ENCODE data around the gene CFAP73.
A peak's percentile ranks its signal among the peaks of the same experiment; 100 is the strongest.

The CFAP73 gene

DNA sequence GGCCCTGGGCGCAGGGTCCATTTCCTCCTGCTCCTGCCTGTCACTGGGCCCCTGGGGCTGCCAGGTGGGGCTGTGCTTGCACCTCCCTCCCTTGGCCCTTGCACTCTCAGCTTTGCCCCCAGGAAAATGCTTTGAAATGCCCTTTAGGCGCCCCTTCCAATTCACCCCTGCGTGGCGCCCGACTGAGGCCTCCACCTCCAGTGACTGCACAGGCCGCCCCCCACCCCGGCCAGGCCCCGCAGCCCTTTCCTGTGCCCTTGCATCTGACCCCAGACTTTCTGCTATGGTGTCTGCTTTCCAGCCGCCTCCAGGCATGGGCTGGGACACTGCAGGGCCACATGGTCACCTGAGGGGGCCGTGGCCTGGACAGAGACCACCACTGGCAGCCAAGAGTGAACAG is 18.3 kb downstream of the CFAP73 start:
- DNase-seq = no peak

GRCh38 chr12:113169697-113170096 is 20.2 kb downstream of the CFAP73 start:
- DNase-seq = no peak

DNA sequence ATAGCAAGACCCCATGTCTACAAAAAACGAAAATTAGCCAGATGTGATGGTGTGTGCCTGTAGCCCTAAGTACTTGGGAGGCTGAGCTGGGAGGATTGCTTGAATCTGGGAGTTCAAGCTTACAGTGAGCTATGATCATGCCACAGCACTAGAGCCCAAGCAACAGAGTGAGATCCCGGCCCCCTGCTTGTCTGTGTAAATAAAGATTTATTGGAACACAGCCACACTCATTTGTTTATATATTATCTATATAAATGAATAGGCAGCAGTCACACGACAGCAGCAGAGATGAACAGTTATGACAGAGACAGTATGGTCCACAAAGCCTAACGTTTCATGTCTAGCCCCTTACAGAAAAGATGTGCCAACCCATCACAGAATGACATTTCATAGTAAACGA is 20.9 kb downstream of the CFAP73 start:
- DNase-seq = no peak

- no peak for DNase-seq
Observed at GRCh38 chr12:113170926-113171325, 21.4 kb downstream of the CFAP73 start.

DNA sequence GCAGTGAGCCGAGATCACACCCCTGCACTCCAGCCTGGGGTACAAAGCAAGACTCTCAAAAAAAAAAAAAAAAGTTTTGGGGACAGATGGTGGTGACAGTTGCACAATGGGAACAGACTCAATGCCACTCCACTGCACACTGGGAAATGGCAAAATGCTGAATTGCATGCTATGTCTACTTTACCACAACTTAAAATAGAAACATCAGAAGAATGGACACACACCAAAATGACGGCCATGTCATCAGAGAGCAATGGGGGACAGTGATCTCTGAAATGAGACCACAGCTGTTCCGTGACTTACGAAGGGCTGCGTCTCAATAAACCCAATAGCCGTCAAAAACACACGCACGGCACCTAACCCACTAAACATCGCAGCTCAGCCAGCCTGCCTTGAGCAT is 22.0 kb downstream of the CFAP73 start:
- no peak for DNase-seq

DNA sequence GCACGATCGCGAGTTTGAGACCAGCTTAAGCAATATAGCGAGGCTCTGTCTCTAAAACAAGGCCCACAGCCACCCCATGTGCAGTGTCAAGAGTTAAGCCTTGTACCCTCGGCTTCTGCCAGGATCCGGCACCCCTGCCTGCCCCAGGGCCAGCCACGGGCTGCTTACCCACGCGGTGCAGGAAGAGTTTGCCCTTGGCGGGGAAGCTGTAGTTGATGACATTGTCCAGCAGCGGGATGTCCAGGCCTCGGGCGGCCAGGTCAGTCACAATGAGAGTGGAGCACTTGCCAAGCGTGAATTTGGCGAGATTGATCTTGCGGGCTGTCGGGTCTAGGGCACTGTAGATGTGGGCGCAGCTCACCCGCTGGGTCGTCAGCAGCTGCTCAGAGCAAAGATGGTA is 22.7 kb downstream of the CFAP73 start:
- DNase-seq = no peak

DNA sequence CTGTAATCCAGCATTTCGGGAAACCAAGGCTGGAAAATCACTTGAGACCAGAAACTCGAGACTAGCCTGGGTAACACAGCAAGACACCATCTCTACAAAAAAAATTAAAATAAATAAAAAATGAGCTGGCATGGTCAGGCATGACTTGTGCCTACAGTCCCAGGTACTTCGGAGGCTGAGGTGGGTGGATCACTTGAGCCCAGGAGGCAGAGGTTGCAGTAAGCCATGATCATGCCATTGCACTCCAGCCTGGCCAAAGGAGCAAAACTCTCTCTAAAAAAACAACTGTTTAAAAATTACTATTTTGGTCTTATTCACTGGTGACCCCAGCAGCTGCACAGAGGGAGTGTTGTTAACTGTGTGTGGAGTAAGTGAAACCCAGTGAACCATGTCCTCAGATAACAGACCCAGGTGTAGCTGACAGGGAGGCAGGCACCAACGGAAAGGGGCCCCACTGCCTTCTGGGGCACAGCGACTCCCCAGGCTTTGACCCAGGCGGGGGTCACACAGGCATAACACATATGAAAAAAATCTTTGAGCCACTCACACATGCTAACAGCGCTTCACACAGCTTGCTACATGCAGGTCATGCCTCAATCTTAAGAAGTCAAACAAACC is 23.7 kb downstream of the CFAP73 start:
- no peak for DNase-seq

DNA sequence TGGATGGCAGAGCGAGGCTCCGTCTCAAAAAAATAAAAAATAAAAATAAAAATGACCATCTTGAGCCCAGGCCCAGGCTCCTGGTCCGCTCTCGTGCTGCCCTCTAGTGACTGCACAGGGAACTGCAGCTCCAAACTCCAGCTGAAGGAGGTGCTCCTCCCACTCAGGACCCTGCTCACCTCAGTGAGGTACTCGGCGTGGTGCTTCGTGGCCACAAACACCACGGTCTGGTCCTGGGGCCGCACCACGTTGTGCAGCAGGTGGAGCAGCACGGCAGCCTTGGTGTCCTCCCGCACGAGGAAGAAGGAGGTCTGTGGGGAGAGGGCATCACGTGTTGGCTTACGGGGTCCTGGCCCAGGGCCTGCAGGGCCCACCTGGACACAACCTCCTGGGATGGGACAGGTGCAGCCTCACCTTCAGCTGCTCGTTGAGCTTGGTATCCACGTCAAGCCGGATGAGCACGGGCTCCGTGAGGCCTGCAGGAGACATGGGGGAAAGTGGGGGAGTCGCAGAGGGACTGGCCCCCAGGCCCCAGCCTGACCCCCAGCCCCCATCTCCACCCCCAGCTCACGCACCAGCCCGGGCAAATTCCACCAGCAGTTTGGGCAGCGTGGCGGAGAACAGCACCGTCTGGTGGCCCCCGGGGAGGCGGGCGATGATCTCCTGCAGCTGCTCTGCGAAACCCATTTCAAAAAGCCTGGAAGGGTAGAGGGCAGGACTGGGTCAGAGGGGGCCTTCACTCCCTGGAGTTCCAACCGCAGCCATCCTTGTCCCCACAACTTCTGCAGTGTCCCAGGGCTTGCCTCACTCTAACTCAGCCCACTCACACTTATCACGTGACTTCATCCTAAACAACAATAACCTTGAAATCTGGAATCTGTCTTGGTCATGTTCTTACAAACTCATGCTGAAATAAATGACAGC is 25.2 kb downstream of the CFAP73 start:
- DNase-seq = peak; percentile 40

DNA sequence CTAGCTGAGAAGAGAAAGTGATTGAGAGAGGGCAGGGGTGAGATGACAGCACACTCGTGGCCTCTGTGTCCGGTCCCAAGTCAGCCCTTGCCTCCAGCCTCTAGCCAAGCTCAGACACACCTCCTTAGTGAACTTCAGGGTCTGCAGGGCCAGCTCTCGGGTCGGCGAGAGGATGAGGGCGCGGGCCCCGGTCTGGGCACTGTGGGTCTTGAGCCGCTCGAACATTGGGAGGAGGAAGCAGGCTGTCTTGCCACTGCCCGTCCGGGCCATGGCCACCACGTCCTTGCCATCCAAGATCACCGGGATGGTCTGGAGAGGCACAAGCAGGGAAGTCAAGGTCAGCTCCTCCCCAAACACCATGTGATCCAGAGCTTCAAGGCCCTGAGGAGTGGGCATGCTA is 29.5 kb downstream of the CFAP73 start:
- no peak for DNase-seq

GRCh38 chr12:113180333-113180732 is 30.8 kb downstream of the CFAP73 start:
- DNase-seq = no peak

DNA sequence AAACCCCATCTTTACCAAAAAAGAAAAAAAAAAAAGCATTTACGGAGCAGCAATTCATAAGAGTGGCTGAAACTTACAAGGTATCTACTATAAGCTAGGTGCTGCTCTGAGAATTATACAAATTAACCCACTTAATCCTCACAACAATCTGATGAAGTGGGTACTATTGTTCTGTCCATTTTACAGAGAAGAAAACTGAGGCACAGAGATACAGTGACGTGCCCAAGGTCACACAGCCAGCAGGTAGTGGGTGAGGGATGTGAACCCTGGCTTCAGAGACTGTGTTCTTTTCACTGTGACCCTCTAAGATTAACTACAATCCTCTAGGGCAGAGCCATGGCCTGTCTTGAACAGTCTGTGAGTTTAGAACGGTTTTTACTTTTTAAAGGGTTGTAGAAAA is 32.5 kb downstream of the CFAP73 start:
- DNase-seq = no peak

GRCh38 chr12:113183030-113183589 is 33.6 kb downstream of the CFAP73 start:
- no peak for DNase-seq

DNA sequence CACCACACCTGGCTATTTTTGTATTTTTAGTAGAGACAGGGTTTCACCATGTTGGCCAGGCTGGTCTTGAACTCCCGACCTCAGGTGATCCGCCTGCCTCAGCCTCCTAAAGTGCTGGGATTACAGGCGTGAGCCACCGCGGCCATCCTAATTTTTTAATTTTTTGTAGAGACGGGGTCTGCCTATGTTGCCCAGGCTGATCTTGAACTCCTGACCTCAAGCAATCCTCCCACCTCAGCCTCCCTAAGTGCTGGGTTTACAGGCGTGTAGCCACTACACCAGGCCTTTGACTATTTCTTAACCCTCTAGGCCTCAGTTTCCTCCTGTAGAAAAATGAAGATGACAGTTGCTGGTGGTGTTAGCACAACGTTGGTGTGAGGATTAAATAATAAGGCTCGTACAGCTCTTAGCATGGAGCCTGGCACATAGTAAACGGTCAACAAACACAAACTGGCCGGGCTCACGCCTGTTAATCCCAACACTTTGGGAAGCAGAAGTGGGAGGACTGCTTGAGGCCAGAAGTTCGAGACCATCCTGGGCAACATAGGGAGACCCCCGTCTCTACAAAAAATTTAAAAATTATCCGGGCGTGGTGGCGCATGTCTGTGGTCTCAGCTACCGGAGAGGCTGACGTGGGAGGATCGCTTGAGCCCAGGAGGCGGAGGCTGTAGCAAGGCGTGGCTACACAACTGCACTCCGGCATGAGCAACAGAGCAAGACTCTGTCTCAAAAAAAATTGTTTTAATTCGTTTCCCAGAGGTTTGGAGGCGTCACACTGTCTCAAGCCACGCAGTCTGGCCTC is 34.8 kb downstream of the CFAP73 start:
- DNase-seq = peak in 1 of 2 experiments; percentile 30

DNA sequence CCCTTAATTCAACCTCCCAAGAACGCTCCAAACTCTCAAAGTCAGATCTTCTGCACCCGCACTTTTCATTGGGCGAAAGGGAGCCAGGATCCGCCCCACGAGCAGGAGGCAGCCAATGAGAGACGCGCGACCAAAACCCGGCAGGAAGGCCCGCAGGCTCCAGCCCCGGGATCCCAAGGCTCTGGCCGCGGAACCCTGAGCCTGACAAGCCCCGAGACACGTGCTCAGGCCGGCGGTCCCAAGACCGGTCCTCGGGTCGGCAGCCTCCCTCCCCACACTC is 35.3 kb downstream of the CFAP73 start:
- DNase-seq = peak; percentile 68 to 78

GRCh38 chr12:113185180-113186032 is 35.9 kb downstream of the CFAP73 start, which contains the start of the genes DDX54 and RITA1:
Gene DDX54 (minus strand): TSS chr12:113185478. CDS start chr12:113185451, 27 bp downstream.
Gene RITA1 (plus strand): TSS chr12:113185721. CDS start chr12:113186747, 1,026 bp downstream.
- DNase-seq = peak; percentile 67 to 78

GRCh38 chr12:113186033-113186365 is 36.5 kb downstream of the CFAP73 start:
- DNase-seq = peak; percentile 9 to 39

- DNase-seq = no peak
Observed at GRCh38 chr12:113186666-113187325, 37.3 kb downstream of the CFAP73 start.

DNA sequence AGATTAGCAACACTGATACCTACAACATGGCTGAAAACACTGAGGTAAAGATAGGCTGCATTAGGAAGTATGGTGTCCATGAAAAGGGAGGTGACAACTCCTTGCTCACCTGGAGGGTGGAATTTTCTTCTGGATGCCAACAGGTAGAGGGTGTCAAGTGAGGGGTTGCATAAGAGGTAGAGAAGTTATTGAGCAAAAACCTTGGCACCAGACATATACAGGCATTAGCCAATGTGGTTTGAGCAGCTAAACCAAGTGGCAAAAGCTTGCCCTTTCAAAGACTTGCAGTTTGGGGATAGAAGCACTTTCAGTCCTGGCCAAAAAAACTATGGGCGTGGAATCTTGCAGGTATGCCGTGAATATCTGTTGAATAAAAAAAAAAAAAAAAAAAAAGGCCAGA is 39.8 kb downstream of the CFAP73 start:
- DNase-seq = no peak

DNA sequence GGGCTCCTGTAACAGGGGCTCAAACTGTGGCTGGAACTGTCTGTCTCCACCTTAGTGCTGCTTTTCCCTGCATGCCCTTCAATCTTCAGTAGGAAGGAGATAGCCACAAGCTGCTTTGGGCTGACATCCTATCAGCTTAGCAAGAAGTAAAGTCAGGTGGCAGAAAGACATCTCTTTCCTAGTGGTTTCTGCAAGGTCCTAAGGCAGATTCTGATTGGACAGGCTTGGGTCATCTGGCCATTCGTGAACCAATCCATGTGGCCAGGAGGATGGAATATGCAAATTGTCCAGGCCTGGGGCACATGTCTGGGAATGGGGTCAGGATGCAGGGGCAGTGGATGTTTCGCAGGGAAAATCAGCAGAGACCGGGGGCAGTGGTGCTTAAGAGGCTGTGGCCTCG is 41.2 kb downstream of the CFAP73 start:
- DNase-seq = peak in 1 of 2 experiments; percentile 15

DNA sequence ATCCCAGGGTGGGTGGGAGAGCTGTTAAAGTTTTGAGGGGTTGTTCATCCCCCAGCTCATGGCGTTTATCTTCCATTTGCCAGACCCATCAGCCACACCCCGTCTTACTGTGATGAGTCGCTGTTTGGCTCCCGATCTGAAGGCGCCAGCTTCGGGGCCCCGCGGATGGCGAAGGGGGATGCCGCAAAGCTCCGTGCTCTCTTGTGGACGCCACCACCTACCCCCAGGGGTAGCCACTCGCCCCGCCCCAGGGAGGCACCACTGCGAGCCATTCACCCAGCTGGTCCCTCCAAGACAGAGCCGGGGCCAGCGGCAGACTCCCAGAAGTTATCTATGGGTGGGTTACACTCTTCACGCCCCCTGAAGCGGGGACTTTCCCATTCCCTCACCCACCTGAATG is 41.7 kb downstream of the CFAP73 start:
- DNase-seq = no peak

- DNase-seq = no peak
Observed at GRCh38 chr12:113194971-113195391, 45.5 kb downstream of the CFAP73 start.

DNA sequence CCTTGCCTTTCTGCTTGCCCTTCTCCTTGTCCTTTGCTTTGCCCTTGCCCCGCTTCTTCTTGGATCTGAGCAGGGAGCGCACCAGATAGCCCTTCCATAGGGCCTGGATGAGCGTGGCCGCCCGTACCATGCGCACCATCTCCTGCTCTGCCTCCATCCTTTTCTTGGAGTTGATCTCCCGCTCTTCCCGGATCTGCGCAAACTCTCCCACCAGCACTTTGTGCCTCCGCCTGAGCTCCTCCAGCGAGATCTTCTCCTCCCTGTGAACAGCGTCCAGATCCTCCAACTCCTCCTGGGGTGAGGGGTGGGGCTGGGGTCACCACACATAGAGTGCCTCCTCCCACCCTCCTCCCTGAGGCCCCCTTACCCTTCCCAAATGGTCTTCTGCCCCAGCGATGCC is 46.1 kb downstream of the CFAP73 start:
- no peak for DNase-seq
